Measurements from ENCODE around the gene DAPK3. TPM values are rescaled to one million over a fixed set of nuclear protein-coding genes. Genes with fewer than 3 reads are reported as not detected.
A peak's percentile ranks its signal among the peaks of the same experiment; 100 is the strongest.

The DAPK3 gene
- total RNA-seq, 1 experiment from 2014 or later, result 121 TPM

GRCh38 chr19:3983542-3983914 lies 12.6 kb upstream of the DAPK3 start:
- Histone ChIP-seq H3K4ac (ENCODE audit: low read depth, low read length) (no peak overlapping the region), H3K4me2 (ENCODE audit: insufficient read depth, insufficient read length, low read length) (peak overlapping the region; percentile 94), H3K23ac (ENCODE audit: insufficient read length, low read depth, low read length) (no peak overlapping the region), H3K4me1 (ENCODE audit: insufficient read depth, low read length) (no peaks in the 10 kb centered on the region), H2BK5ac (ENCODE audit: insufficient read length, low read length) (no peak overlapping the region), H3K9me3 (ENCODE audit: control insufficient read depth, low read depth, low read length) (no peaks in the 10 kb centered on the region), H3K79me1 (ENCODE audit: insufficient read depth, low read depth, low read length, poor library complexity, severe bottlenecking) (peaks cover 12% of the 10 kb centered on the region), H4K91ac (ENCODE audit: insufficient read length, low read depth, low read length) (no peak overlapping the region), H2BK12ac (ENCODE audit: insufficient read length, low read depth, low read length) (no peak overlapping the region), H3K79me2 (ENCODE audit: insufficient read depth, low read length) (peaks cover 26% of the 10 kb centered on the region), H3T11ph (ENCODE audit: low read length) (no peak overlapping the region), H3K56ac (ENCODE audit: insufficient read length, low read depth, low read length) (no peak overlapping the region), H3K23me2 (ENCODE audit: insufficient read length, low read depth, low read length, poor library complexity, severe bottlenecking) (peaks cover 25% of the 10 kb centered on the region), H3K14ac (ENCODE audit: insufficient read depth, low read length) (no peak overlapping the region), H4K5ac (ENCODE audit: insufficient read length, low read depth, low read length) (no peak overlapping the region), H4K20me1 (ENCODE audit: control insufficient read depth, insufficient read depth, insufficient read length) (peaks cover 4% of the 10 kb centered on the region), H3K27me3 (ENCODE audit: insufficient read depth, low read length) (no peaks in the 10 kb centered on the region), H2BK120ac (ENCODE audit: low read depth, low read length, poor library complexity, severe bottlenecking) (no peak overlapping the region), H2BK20ac (ENCODE audit: low read depth, low read length, poor library complexity, severe bottlenecking) (no peak overlapping the region), H2BK15ac (ENCODE audit: low read depth, low read length) (no peak overlapping the region), H3K27ac (ENCODE audit: insufficient read length, low read depth, low read length) (no peak overlapping the region), H4K8ac (replicated peaks; ENCODE audit: insufficient read length, low read depth, low read length) (no peak overlapping the region), H2AK5ac (ENCODE audit: insufficient read length, low read length) (no peak overlapping the region), H3K9ac (ENCODE audit: extremely low read depth, insufficient read length, low read length) (peak overlapping the region; percentile 100), H3K18ac (ENCODE audit: insufficient read length, low read depth, low read length) (no peak overlapping the region), H2AFZ (ENCODE audit: low read length) (no peak overlapping the region)
- H3K36me3 Mint-ChIP-seq (ENCODE audit: insufficient read depth in 1 of 3, low read depth in 3 of 3), result peaks cover 58 to 64% (median 64%) of the 10 kb centered on the region in 3 experiments
- no peak for DNase-seq
- TF ChIP-seq CTCF (conservative IDR thresholded peaks at IDR 0.05), result no peak
- H3K9me3 Mint-ChIP-seq, result no peaks in the 10 kb centered on the region; a peak in 1 of 5 replicates
- H3K27ac Mint-ChIP-seq, result peak overlapping the region; percentile 98 to 99 (median 99)
- WGBS (ENCODE audit: extremely low coverage, insufficient read length, low lambda C conversion rate), result no CpG with 5 or more reads among the region's 7 CpGs
- H3K4me3 Mint-ChIP-seq, result peak overlapping the region; percentile 97 to 99
- H3K27me3 Mint-ChIP-seq (ENCODE audit: low read depth), result peaks cover 10% of the 10 kb centered on the region
- peaks cover 37 to 42% of the 10 kb centered on the region in 2 experiments for H3K4me1 Mint-ChIP-seq
